SW480 (cell line): Measurements from ENCODE around the gene RREB1.
A peak's percentile ranks its signal among the peaks of the same experiment; 100 is the strongest.
"Not testable (repeated sequence)": the region's sequence is repeated elsewhere in the genome, so short reads cannot be mapped to it uniquely, and the experiment has no call there.

ENCODE experiments used
- DNase-seq: peaks from one replicate; pipeline ENCODE4 v3.0.0-alpha.2; 2016; ENCODE audit warnings: low spot score

Gene RREB1

DNA sequence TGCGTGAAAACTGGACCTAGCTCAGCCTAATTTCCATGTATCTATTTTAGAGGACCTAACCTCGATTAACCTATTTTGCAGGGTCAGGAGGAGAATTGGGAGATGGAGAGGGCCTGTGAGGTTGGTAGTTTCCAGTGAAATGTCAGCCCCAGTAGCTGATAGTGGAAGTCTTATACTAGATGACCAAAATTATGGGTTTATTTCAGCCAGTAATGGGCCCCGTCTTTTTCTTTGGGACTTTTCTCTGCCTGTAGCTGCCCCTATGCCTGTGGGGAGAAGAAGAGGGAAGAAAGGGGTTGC is 37.8 kb downstream of the RREB1 start:
- DNase-seq: no peak

DNA sequence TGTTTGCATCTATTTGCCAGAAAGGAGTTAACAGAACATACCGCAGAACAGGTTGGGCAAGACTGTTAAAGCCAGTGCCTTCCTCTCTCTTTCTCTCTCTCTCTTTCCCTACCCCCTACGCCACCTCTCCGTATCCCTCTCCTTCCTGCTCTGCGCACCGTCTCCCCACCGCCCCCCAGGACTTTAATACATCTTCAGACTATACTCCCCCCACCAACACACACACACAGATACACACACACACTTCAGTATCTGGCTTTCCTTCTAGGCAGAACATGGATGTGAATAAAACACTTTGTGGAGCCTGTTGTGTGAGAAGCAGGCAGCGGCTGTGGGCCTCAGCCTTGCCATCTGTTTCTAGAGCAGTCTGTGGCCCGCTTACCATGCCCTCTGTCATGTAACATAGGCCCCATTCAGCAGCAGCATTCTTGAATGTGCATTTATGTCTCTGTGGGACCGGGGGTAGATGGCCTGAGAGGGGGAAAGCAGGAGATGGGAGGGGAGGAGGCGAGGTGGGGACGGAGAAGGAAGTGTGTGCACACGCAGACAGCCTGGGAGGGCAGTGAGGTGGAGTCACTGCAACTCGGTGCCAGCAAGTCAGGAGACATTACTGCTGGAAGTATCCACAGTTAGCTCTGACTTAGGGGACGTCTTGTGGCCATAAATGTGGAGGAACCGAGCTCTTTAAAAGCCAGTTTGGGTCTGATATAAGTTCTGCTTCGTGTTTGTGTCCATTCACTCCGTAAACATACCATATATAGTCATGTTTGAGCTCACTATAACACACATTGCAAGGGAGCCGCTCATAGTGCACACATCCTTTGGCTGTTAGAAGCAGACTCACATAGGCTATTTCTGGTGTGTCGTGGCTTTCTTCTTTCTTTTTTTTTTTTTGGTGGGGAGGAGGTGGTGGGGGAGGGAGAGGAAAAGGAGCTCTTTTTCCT is 38.4 kb downstream of the RREB1 start:
- DNase-seq: no peak

DNA sequence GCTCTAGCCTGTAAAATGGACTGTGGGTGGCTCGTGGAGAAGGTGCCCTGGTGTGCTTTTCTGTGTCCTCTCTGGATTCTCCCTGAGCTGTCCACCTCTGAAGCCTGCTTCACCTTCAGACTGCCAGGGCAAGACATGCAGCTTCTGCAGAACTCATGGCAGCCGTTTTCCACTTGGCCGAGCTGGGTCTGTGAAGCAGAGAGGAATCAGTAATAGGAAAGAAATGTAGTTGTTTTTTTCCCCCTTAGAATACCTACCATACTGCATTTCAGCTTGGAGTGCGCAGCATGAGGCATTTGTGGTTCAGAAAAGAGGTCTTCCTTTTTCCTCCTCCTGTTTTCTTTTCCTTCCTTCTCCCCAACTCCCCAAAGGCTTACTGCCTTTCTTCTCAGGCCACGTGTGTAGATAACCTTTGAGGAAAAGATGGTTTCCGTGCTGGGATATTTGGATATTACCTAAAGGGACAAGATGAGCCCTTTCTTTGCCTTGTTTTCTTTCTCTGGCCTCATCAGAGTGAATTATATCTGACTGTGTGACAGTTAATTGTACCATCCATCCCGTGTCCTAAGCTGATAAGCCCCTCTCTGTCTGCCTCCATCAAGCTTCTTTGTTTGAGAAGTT is 39.4 kb downstream of the RREB1 start:
- DNase-seq: no peak

DNA sequence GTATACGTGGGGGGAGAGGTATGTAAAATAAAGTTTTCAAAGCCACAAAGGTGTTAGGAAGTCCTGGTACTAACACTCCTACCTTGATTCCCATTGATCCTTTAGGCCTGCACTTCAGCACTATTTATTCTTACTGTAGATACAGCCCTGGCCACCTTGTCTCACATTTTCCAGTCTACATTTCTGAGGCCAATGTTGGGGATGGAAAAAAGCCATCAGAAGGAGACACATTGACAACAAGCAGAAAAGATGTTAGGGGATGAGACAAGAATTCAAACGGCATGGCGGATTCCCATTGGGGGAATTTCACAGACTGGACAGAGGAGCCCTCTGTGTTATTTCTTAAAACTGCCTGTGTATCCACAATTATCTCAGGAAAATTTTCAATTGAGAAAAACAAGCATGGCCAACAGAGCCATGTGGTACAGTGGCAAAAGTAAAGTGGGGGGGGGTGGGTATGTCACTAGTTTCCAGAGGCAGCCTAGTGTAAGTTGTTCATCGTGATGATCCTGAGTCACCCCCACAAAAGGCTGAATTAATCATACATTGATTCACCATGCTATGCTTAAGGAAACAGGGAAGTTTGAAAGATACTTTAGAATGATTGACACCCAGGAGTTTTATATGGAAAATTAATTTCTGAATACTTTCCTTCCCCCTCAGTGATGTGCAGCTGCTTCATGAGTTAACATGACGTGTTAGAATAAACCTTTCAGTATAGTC is 40.5 kb downstream of the RREB1 start:
- no peak for DNase-seq

DNA sequence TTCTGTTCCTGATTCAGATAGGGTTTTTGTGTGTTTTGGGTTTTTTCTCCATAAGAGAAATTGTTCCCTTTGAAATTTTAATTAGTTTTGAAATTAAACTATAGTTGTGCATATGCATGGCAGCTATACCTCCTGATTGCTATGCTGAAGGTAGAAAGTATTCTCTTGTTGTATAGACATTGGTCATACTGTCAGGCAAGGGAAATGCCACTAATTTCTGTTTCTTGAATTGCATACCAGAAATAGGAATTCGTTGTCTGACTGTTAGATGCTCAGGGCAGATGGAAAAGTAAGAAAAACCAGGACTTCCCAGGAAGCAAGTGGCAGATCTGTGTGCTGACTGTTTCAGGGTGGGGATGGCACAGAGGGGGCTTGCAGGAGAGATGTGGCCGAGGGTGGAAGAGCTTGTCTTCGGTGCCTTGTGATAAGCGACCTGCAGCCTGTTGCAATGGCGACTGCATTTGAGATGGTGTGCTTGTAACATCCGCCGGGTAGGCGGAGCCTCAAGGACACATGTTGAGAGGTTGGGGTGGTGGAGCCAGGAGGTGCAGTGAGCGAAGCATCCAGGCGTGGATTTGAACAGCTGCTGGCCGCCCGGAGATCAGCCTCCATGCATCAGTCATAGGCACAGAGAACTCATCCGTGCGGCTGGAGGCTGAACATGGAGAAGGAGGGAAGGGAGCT is 42.8 kb downstream of the RREB1 start:
- DNase-seq: no peak

DNA sequence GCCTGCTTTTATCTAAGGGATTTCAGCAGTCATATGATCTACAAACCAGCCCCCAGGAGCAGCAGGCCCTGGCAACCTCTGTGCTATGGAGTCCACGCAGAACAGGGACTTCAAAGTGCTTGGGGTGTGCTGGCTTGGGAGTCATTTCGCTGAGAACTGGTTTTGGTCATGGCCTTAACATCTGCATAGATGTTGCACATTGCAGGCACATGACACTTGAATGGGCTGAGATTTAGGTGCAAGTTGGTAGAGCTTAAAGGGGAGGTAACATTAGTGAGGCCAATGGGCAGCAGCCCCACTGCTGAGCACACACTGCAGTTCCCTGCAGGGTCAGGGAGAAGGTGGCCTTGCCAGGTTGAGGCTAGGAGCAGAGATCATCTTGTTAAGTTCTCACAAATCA is 43.6 kb downstream of the RREB1 start:
- no peak for DNase-seq

DNA sequence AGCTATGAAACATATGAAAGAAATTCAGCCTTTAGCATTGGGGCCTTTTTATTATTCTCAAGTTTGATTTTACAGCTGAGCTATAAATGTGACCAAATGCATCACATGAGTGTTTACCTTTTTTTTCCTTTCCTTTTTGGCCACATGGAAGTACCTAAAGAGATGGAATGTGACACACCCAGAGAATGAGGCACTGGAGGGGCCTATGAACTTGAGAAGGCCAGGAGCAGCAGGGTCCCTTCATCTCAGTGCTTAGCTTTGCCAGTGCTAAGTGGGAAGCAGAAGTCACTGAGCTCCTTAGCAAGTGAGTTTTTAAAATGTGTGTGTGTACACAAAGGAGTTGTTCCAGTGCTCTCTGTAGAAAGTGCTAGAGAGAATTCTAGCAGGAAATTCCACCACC is 44.7 kb downstream of the RREB1 start:
- peak; percentile 31 for DNase-seq

DNA sequence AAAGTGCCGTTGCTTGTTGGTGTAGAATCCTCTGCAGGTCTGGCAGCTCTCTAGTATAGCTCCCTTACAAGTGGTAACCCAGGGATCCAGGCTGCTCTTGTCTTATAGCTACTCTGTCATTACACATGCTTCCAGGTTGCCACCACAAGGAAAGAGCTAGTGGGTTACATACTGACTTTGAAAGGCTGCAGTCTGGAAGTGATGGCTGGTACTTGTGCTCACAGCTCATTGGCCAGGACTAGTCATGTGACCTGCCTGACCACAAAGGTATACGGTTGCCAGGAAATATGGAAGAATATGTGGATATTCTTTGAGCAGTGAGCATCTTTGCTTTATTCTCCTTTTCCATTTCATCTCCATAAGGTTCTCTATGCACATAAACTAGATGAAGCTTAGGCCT is 46.0 kb downstream of the RREB1 start:
- peak; percentile 13 for DNase-seq

DNA sequence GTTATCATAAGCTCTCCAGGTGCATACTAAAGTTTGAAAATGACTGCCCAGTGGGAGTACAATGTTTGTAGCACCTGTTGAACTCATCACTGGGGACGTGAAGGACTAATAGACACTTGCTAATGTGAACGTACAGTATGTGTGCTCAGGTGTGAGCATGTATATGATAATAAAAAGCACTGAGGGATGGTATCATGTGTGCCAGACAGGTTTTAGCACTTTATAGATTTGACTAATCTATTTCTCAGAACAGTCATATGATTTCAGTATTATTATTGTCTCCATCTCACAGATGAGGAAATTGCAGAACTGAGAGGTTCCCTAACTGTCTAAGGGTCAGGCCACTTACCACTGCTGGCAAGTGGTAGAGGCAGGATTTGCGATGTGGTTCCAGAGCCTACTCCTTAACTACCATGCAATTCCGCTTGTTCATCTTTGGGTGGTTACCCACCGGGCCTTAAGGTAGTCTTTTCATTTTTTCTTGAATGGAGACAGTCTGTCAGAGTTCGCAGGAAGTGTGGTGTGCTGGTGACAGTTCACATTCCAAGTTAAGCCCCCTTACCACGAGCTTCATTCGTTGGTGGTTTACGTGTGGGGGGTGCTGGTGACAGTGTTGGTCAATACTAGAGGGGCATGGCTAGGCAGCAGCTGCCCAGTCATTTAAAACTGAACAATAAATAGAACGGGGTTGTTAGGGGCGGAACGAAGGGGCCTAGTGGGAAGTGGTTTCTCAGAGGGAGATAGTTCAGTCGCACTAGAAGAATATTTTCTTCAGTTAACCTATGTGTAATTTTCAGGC is 46.8 kb downstream of the RREB1 start:
- DNase-seq: no peak

DNA sequence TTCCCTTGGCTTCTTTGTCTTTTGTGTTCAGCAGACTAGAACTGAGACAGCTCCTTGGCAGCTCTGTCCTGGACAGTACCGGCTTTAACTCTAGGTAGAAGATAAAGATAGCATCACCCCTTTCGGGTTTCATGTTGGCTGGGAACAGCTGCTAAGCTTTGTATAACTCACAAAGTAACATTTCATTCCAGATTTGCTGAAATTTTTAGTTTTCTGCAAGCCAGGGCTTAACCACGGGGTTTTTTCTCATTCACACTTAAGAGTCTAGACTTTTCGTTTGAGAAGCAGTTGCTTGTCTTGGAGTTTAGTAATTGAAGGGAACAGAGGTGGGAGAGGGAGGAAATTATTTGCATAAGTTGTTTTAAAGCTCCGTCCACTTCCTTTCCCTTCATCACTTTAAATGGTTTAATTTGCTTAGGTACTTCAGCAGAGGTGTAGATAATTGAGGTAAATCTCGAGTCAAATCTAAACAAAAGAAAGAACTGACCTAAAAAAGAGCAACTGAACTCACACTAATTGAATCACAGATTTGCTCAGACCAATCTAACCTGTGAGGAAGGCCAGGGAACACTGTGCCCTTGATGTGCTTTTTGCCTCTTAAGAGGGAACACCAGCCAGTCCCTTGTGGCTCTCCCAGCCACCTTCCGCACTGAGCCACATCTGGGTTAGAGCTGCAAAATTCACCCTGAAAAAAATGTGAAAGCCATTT is 48.3 kb downstream of the RREB1 start:
- no peak for DNase-seq

DNA sequence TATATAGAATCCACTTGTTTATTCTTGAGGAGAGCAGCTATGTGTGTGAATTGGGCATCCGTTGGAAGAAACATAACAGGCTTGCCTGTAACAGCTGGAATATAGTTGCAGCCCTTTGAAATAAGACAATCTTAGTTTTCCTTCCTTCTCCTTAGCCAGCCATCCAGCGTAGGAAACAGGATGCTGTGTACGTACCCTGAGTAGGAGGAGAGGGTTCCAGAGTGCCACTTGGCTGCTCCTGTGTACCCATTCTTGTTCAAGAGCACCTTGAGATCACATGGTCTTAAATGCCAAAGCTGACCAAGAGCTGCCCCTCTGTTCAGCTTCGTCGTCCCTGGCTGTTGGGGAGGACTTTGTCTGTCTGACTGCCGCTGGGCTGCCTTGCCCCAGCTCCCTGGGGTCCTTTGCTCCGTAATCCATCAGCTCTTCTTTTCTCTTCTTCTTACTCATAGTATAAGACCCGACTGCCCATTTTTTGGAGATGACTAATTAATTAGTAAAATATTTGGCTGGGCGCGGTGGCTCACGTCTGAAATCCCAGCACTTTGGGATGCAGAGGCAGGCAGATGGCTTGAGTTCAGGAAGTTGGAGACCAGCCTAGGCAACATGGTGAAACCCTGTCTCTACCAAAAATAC is 49.0 kb downstream of the RREB1 start:
- no peak for DNase-seq

DNA sequence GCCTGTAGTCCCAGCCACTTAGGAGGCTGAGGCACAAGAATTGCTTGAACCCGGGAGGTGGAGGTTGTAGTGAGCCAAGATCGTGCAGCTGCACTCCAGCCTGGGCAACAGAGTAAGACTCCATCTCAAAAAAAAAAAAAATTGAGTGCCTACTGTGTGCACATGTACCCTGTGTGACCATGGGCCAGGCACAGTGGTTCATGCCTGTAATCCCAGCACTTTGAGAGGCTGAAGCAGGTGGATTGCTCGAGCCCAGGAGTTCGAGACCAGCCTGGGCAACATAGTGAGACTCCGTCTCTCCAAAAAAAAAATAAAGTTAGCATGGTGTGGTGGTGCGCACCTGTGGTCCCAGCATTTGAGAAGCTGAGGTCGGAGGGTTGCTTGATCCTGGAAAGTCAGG is 49.5 kb downstream of the RREB1 start:
- not testable (repeated sequence) for DNase-seq

DNA sequence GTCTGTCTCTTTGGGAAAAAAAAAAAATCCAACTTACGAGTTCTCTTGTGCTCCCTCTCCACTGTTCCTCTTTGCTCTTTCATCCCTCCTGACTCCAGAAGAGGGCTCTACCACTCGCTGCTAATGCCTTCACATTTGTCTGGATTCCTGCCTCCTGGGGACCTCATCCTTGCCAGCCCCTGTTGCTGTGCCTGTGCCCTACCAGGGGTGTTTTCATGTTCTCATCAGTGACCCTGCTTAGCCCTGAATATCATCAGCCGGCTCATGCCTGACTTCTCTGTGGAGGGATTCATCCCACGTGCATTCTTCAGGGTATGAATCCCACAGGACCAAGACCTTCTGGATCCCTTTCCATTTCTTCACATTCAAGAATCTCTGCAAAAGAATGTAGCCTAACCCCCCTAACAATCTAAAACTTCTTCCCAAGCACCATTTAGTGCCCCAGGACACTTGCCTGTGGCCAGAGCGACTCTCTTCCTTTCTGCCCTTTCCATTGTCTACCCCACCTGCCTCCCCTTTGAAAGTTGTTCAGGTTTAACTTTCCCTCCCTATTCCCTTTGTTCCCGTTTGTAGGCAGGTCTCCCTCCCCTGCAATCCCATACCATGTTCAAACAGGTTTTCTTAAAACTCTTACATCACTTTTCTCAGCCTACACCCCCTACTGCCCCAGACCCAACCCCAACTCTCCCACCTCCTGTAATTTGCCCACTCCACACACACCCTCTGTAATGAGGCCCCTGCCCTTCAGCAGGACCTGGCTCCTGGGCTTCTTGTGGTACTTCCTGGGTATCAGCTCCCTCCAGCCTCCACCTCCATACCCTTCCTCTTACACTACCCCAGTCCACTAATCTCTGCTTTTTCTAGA is 50.2 kb downstream of the RREB1 start:
- DNase-seq: no peak

DNA sequence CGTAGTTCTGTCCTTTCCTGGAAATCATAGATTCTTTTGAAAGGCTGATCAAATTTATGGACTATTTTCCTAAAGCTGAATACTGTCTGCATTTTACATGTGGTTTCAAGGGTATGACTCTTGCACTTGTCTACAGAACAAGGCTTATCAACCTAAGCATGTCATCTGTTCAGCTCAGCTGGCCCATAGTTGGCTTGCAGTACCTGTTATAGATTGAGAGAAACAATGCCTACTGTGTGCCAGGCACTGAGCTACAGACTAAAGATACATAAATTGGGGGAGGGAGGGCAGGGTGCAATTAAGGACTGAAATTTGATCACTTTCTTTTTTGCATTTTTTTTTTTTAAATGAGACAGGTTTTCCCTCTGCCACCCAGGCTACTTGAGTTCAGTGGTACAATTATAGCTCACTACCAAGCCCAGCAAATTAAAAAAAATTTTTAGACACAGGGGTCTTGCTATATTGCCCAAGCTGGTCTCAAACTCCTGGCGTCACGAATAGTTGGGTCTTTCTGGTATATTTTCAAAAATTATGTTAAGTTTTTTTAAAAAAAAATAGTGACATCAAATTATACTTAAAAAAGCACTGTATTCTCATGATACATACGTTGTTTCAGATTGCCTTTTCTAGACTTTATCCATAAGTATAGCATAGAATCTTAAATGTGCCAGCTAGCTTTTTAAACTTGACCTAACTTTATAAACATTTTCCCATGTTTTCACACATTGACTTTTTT is 52.2 kb downstream of the RREB1 start:
- no peak for DNase-seq

DNA sequence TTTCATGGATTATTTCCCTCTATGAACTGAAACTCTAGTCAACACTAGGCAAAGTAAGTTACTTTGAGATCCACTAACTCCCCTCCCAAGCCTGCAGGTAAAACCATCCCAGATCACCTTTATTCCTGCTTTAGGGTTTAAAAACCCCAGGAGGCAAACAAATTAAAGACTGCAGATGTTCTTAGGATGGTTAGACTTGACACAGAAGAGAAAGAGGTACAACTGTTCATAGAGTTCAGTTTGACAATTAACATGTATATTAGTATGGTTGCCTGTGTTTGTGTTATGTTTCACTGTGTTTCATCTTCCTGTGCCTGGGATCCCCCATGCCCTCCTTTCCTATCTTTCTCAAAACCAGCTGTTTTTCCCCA is 53.5 kb downstream of the RREB1 start:
- no peak for DNase-seq

DNA sequence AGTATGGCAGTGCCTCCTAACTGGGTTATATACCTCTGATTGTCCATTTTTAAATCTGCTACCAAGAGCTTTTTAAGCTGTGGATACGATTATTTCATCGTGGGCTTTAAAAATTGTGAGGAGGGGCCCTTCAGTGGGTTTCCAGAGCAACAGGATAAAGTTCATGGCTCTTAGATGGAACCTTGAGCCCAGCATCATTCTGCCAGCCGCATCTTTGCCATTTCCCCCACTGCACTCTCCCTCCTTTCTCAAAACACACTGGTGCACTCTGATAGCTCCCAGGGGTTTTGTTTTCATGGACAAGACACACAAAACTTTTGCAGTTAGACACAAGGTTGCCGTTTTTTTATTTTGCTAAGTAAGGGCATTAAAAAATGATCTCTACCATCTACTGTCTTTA is 54.1 kb downstream of the RREB1 start:
- DNase-seq: no peak

DNA sequence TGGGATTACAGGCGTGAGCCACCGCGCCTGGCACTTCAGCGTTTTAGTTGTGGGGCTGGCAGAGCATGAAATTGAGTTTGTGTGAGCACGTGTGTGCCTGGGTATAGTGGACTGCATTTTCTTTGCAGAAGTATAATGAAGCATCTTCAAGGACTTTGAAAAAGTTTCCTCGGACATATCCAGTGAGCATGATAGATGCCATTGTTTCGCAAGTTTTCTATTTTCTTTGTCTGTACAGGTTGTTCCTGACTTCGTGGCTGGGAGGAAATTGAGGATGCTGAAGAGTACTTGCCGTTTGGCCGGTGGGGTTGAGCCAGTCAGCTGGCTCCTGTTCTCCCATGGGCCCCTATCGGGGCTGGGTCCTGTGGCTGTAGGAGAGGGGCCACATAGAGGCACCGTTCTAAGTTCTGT is 55.9 kb downstream of the RREB1 start:
- no peak for DNase-seq

DNA sequence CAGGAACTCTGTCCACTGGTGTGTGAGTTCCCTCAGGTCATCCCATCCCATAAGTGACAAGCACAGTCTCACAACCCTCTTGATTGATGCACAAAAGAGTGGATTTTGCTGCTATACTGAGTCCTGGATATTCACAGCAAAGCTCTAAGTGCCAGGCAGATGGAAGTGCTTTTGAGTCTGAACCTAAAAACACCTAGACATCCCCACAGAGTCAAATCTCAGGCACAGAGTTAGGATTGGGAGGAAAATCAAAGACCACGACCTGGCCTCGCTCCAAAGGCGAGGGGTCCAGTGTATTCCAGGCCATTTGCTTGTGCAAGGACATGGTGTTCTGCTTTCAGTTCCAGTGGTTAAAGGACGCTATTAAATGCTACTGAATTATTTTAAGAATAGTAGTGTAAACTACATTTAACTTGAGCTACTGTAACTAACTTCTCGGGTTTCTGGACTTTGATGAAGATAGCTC is 56.8 kb downstream of the RREB1 start:
- no peak for DNase-seq
